GM18867 (cell line): ENCODE data around the gene ZBTB16.

Experiments used
- ATAC-seq: cut with Tn5 transposase; IDR thresholded peaks from one replicate; pipeline ENCODE4 v1.9.1; 2021; ENCODE audit warnings: mild to moderate bottlenecking, moderate library complexity; ENCODE audit not compliant: unreplicated experiment

ZBTB16 gene

DNA sequence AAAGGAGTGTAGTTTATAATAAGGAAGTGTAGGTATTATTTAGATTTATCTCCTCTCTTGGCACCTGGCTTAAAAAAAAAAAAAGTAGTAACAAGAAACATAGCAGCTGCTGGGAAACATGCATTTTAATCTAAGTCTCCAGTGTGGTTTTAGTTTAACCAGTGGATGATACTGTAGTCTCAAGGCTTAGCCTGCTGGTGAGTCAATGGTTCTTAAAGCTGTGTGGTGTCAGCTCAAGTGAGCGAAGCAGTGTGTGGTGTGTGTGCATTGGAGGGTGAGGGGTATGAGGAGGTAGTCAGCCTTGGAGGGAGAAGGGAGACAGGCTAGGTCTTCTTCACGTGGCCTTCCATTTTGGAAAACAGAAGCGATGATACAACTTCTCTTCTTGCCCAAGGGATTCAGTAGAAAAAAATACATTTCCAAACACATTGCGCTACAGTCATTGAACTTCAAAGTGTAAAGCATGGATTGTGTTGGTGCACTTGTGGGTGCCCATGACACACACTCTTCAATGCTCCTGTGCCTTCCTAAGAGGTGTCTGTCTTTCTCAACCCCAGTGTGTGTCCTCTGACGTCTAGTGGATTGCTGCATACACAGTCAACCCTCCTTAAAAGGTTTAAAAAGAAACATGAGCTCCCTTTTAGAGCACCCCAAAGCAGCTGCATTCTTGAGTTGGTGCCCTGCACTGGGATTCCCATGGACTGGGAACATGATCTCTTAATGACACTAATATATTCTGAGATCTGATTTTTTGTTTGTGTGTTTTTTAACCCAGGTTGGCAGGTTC lies 40.1 kb downstream of the ZBTB16 start:
- no peak for ATAC-seq

DNA sequence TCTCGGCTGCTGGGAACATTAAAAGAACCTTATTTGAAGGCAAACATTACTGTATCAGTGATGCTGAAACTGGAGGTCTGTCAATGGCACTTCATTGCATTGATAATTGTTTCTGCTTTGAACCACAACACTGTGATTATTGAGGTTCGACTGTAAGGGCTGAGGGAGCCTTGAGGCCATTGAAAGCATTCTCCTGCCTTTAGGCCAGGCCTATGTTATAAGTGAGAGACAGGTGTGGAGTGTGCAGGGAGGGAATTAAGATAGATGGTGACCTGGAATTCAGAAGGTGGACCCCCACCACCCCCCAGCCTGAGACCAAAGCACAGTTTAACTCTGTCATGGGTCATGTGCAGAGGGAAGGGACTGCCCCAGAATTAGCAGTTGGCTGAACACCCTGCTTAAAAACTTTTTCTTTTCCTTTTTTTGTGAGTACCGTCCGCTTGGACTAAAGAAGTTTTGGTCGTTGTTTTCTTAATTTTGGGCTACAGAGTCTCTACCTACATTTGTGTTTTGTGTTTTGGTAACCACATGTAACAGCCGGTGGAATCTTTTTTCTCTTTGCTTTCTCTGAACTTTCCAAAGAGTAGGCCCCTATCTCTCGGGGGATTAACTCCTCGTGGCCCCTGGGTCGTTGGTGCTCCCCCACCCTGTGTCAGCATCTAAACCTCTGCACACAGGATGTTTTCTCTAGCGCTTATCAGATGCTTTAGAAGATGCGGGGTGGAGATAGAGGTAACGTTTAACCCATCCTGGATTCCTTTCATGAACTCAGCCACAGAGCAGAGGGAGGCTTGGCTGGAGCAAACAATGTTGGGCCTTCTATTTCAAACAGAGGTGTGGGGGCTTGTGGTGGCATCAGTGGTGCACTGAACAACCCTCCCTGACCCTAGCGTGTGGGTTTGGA lies 43.7 kb downstream of the ZBTB16 start:
- ATAC-seq, result no peak

DNA sequence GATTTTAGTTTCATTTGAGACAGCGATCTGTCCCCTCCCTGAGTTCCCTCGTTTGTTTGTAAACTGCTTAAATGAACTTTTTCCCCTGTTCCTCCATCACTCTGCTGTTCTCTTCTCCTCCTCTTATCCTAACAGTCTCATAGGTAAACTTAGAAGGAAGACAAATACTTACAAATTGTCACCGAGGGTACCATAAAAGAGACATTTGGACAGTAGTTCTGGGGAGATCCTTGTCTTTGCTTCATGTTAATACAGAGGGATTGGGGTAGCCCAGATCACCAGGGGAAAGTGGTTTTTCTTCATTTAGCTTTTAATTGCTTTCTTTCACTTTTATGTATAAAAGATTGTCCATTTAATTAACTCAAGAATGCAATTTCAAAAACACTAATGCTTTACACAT lies 46.1 kb downstream of the ZBTB16 start:
- no peak for ATAC-seq

DNA sequence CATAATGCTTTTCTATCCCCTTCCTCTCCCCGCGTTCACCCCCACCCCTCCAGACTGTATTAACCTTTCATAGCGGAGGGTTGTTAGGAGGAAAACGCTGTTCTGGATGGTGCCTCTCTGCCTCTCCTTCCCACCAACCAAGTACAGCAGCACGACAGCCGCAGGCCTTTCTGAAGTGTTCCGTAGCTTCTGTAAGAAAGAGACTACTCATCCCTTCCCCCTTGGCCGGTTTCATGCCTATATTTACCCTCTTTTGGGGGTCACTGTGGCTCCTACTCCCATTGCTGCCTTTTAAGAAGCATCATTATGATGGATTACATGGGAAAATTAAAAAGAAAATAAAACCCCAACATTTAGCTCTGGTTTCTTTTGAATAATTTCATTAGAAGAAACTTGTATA lies 46.5 kb downstream of the ZBTB16 start:
- no peak for ATAC-seq

DNA sequence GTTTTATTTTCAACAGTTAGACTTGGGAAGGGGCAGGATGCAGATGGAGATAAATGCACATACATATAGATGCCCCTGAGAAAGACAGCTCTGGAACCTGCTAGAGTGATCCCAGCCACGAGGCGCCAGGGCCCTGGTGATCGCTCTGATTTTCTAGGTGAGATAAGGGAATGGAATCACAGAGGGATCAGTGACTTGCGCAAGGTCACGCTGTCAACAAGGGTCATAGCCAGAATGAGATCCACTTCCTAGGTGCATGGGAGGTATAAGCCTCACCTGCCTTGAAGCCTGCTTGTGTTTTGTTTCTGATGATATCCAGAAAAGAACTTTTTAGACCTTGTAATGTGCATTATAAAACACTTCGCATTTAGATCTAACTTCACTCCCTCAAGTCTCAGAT lies 47.5 kb downstream of the ZBTB16 start:
- ATAC-seq, result no peak

DNA sequence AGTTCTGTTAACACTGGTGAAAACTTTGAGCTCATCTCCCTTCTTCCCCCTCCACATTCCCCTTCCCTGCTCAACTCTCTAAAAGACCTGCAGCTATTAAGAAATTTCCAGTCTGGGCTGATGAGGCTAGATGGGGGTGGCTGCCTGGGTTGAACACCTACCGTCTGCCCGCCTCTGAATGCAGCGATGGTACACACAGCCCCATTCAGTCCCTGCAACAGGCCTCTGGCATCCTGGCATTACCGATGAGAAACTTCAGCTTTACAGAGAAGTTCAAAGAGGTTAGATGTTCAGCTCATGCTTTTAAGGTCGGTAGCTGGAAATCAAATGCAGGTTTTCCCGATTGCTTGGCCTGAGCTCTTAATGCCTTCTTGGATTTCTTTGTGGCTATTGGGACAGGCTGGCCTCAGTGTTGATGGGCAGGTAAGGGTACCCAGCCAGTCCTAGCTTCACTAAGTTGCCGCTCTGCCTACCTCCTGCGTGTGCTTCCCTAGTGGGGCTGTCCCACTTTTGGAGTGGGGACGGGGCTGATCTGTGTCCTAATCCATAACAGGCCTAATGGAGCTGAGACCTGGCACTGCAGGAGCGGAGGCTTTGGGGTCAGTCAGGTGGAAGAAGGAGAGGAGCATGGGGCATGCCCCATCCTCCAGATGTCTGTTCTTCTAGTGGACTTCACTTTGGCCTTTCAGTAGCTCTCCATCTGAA lies 49.1 kb downstream of the ZBTB16 start:
- ATAC-seq, result no peak

DNA sequence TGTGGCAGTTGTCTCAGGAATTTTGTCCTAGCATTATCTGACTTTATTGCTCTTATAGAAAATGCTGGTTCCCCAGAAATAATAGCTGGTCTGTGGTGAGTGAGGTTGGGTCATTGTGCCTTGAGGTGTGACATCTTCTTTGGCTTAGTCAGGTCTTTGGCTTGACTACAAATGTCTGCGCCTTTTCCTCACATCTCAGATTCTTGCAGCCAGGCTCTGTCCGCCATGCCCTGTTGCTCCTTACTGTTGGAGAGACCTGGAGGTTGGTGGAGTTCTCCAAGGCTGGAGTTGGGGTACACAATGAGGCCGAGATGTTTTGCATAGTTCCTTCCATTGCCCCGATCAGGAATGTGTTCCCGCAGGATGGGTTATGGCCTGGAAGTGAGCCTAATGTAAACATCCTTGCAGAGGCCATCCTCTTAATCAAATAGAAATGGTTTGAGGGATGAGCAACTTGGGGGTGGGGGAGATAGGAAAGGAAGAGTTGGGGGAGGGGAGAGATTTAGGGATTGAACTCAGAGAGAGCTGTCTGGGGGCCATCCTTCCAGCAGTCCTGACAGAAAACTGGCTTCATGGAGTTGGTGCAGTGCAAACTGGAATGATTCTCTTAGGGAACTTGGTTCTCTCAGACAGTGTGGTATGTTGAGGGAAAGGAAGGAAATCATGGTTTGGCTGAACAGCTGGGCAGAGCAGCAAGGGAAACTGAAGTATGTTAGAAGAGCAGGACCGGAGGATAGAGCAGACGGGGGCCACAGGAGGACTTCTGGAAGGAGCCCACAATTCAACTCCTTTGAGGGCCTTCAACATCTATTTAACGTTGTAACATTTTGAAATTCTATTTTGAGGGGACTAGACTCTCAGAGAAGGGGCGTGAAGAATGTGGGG lies 49.9 kb downstream of the ZBTB16 start:
- ATAC-seq, result no peak

DNA sequence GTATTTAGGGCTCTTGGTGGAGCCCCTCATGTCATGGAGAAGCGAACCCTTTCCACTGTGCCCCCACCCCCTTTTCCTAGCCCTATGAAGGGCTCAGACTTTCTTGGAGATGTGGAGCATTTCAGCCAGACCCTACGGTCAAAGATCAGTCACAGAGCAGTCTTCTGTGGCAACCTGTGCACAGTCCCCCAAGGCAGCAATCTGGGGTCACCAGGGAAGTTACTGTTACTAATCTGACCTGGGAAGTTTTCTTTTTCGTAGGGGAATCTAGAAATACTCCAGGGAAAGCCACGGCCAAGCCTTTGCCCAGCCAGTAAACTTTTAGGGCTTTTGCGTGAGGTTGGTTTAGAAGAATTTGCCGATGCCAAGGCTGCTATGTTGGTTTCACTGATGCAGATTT lies 50.6 kb downstream of the ZBTB16 start:
- no peak for ATAC-seq

DNA sequence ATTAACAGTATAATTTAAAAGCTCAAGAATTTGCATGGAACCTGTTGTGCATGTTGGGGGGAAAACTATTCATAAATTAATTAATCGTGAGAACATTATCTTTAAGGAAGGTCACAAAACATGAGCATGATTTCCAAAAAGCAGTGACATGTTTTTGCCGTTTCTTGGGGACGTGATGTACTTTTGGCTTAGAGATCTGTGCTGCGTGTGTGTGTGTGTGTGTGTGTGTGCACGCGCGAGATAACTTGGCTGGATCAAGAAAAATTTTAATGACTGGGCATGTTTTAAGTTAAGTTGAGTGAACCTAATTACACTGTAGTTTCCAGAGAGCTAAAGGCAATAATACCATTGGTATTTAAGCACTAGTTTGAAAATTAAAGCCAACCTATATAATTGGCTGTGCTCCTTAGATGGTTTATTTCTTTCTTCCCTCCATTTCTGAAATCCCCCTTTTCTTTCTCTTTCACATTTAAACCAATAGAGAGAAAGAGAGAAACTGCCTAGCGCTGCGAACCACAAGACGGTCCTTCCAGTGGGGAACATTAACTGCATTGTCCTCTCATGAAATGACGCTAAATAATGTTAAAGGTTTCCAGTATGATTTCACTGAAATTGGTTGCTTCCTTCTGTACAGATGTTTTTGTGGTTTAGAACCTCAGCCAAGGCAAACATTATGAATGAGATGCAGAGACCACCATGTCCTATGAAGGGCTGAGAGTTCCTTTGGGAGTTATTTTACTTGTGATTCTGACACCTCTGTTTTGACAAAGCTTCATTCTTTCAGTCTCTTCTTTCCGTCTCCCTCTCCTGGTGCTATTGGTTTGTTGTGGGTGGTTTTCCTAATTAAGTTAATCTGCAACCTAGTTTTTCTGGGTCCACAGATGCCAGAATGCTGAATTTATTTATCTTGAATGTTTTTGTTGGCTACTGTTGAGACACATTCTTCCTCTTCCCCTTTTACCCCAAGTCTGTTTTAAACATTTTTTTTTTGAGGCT lies 51.7 kb downstream of the ZBTB16 start:
- ATAC-seq, result no peak

DNA sequence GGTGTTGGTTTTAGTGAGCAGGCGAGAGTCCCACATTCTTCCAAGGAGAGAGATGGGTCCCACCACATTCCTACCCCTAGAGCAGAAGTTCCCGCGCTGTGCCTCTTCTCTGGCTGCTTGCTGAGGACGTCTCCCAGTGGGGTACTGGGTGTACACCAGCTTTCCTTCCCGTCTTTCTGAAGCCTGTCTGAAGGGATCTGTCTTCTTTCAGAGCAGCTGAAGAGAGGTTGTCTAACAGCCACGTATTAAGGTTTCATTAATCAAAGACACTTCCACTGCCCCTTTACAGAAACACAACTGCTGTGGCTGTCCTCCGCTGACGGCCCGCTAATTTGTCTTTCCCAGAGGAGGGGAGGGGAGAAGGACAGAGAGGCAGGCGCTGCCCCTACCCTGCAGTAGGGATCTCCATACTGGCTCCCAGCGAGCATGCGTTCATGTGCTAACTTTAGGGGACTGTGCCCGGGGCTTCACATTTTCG lies 56.0 kb downstream of the ZBTB16 start:
- no peak for ATAC-seq

DNA sequence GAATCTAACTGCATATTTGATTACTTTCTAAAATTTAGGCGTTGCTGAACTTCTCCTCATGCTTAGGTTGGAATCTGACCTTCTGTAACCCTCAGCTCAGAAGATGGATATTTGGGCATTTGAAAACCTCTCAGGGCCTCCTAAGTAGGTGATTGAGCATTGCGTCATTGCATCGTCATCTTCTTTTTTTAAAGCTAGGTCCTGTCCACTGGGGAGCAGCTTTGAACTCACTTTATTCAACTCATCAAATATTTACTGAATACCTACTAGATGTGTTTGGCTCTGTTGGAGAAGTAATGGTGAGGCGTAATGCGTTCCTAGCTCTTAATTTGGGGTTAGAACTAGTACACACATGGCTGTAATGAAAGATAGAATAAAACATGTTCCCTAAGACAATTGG lies 56.8 kb downstream of the ZBTB16 start:
- no peak for ATAC-seq

DNA sequence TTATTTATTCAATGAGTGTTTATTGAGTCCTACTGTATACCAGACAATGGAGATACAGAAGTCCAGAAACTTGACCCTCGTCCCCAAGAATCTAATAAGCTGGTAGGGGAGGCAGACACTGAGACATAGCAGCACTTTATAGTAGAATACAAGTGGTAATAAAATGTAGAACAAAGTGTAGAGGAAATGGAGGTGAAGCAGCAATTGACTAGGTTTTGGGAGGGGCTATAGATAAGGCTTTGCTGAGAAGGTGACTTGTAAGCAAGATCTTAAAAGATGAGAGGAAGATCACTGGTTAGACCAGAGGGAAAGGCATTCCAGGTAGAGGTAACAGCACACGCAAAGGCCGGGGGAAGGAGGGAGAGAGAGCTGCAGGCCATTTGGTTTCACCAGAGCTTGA lies 57.3 kb downstream of the ZBTB16 start:
- ATAC-seq, result no peak

DNA sequence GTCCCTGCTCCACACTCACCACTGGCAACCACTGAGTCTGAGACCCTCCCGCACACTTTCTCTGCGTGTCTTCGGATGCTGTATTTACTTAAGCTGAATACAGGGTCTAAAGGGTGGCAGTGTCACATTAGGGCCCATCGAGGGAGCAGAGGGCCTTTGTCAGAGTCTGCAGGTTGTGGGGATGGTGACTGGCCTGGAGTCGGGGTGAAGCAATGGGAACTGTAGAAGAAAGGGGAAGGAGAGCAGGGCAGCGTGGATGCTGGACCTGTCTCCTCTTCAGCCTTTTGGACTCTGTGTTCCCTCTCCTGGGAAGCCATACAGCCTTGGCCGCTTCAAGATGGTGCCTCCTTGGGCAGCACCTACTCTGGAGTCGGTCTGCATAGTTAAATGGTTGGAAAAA lies 61.1 kb downstream of the ZBTB16 start:
- no peak for ATAC-seq

DNA sequence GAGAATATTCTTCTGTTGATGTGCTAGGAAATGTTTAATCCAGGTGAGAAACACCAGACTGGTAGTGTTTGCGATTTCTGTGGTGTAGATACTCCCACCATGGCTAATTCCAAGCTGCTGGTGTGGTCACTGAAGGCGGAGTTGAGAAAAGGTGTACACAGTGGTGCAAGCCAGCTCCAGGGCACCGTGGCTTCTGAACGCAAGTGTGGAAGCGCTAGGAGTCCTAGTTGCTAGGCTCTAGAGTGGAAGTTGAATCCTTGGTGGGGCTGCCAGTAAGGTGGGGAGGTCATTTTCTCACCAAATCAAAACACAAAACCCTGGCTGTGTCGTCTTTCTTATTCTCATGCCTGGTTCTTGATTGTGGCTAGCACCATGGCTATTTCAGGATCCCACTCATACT lies 61.6 kb downstream of the ZBTB16 start:
- ATAC-seq, result no peak

DNA sequence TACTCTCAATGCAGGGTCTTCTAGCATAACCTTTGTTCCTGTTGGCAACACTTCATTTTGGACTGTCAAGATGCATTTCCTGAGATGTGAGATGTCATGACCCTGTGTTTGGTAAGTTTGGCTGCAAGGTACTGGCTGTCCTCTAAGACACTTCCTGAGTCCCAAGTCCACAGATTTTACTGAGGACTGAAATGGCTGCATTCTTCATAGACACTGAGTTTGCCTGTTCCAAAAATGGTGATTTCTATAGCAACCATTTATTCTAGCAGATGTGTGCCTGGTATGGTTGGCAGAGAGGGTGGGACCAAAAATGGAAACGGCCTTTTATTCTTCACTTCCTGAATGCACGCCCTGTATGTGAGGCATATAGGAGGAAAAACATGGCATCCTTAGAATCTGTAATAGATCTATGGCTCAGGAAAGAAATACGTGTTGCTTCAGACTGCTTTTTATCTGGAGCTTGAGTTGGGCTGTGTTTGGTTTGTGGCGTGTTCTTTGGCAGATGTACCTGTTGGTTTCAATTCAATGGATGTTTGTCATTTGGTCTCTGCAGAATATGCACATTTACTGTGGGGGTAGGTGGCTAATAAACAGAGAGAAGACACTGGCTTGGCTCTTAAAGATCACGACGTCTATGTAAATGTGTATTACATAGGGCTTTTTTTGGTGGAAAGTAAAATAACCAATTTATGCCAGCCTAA lies 62.4 kb downstream of the ZBTB16 start:
- ATAC-seq, result no peak

DNA sequence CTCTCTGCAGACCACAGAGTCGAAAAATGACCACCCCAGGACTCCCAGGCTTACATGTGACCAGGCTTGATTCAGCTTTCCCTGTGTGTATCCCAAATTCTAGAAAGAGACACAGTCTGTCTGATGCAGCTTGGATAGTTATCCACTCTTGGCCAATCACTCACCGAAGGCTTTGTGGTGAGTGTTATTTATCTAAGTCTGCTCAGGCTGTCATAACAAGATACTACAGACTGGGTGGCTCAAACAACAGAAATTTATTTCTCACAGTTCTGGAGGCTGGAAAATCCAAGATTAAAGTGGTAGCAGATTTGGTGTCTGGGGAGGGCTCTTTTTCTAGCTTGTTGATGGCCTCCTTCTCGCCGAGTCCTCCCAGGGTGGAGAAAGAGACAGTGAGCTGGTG lies 63.2 kb downstream of the ZBTB16 start:
- no peak for ATAC-seq

DNA sequence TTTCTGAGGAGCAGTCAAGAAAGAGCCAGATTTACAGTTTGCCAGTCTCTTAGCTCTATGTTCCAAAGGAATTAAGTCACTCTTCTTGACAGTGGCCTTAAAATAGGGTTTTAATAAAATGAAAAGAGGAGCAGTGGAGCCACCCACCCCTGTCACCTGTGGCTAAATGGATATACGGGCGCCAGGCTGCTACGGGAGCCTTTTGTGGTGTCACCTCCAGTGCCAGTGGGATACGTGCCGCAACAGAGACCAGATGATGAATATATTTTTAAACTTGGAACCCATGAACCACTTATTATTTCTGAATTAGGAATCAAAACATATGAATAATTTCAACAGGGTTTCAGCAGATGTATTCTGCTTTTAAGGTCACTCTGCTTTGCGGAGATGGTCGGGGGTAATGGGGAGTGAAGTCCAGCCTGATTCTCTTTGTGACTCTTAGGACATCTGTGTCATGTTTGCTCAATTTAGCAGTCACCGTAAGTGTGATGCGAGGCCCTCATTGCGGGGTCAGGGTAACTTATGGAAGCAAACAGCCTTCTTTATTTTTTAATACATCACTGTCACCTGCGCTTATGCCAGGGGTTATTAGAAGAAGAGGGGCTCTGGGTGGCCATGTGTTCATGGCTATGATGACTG lies 64.3 kb downstream of the ZBTB16 start:
- no peak for ATAC-seq

DNA sequence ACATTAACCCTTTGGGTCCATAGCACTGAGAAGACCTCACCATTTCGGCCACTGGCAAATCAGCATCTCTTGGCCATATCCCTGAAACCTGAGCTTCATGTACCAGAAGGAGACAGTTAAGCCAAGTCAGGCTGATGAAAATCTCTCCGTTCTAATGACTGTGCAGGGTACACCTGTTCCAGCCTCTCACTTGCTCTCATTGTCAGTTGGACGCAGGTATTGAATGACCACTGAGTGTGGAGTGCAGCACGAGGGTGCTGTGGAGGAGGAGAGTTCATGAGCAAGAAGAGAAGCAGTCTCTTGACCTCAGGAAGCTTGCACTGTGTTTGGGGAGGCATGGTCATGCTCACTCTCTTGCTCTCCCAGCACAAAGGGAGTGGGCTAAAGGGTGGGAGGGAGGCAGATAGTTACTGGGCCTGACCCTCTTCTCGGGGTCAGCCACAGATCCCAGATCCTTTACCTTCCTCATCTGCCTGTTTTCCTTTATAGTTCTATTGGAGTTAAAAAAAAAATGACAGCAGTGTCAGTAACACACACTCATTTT lies 65.2 kb downstream of the ZBTB16 start:
- no peak for ATAC-seq
